MCF 10A (cell line): ENCODE data around the gene CYCS. TPM values are rescaled to one million over a fixed set of nuclear protein-coding genes. Genes with fewer than 3 reads are reported as not detected.

Source experiments
- BruUV-seq: library from RNA; stranded (reverse); fragments of 400-500 nt; replicated peaks from 2 replicates; lab custom pipeline; 2021; lab: Mats Ljungman, UMichigan
- CTCF ChIA-PET: fragments of 300-600 bp; sonication (Branson Sonifier 250); formaldehyde crosslinking; extraction: SDS; loops from one replicate; lab custom pipeline; 2021; ENCODE audit warnings: antibody characterized with exemption, inconsistent platforms; lab: Yijun Ruan, JAX
- POLR2A ChIA-PET: fragments of 300-600, 350-650 bp; sonication (Branson Sonifier 250); formaldehyde crosslinking; extraction: SDS; loops from one replicate; lab custom pipeline; 2020; ENCODE audit warnings: antibody characterized with exemption, inconsistent platforms; lab: Yijun Ruan, JAX
- DNase-seq: peaks from one replicate; pipeline ENCODE4 v3.0.0-alpha.2; 2018; ENCODE audit not compliant: unreplicated experiment
- H3K27ac Mint-ChIP-seq: one replicate; pipeline ENCODE4 v1.8.0; 2022; ENCODE audit warnings: mild to moderate bottlenecking, low read depth, mixed read lengths; ENCODE audit not compliant: unreplicated experiment
- H3K27me3 Mint-ChIP-seq: one replicate; pipeline ENCODE4 v1.8.0; 2022; ENCODE audit warnings: mixed read lengths; ENCODE audit not compliant: insufficient read depth, unreplicated experiment
- H3K36me3 Mint-ChIP-seq: one replicate; pipeline ENCODE4 v1.8.0; 2022; ENCODE audit warnings: mild to moderate bottlenecking, moderate library complexity, mixed read lengths; ENCODE audit not compliant: insufficient read depth, unreplicated experiment
- H3K4me1 Mint-ChIP-seq: one replicate; pipeline ENCODE4 v1.8.0; 2022; ENCODE audit warnings: mixed read lengths; ENCODE audit not compliant: insufficient read depth, unreplicated experiment
- H3K4me3 Mint-ChIP-seq: one replicate; pipeline ENCODE4 v1.8.0; 2022; ENCODE audit warnings: mild to moderate bottlenecking, moderate library complexity, mixed read lengths; ENCODE audit not compliant: unreplicated experiment
- H3K9me3 Mint-ChIP-seq: one replicate; pipeline ENCODE4 v1.8.0; 2022; ENCODE audit warnings: mixed read lengths; ENCODE audit not compliant: unreplicated experiment
- CTCF ChIP-seq: fragments of 200-600 bp; IDR thresholded peaks from one replicate; pipeline ENCODE4 v1.8.0; 2022; ENCODE audit warnings: antibody characterized with exemption, mild to moderate bottlenecking; ENCODE audit not compliant: unreplicated experiment
- intact Hi-C: fragments of 100-400 bp; cut with micrococcal nuclease; formaldehyde crosslinking; loops from 2 replicates; pipeline ENCODE4 v1.14.1; 2022
- total RNA-seq: library from RNA; stranded (reverse); gene quantifications from 2 replicates; pipeline ENCODE4 v1.2.3, GENCODE V29; 2022

Gene CYCS
- total RNA-seq, 1 experiment from 2014 or later: 368 TPM

- POLR2A ChIA-PET: interaction anchor here (0.9 kb wide), 1 partner anchor 46 kb away, joined by 3 read pairs; the partner anchor contains the start of gene CYCS
- Mint-ChIP-seq H3K9me3 (no peaks in the 10 kb centered on the region), H3K27me3 (no peaks in the 10 kb centered on the region), H3K27ac (no peak overlapping the region), H3K4me1 (no peaks in the 10 kb centered on the region), H3K4me3 (no peak overlapping the region), H3K36me3 (no peaks in the 10 kb centered on the region)
- TF ChIP-seq CTCF: no peak
- intact Hi-C loops: no loop called here
- DNase-seq: no peak
- CTCF ChIA-PET: interaction anchor here (0.6 to 1.1 kb wide), 3 partner anchors 9 to 1487 kb away, joined by 3 read pairs; a partner anchor contains a TSS
- no TSS peak for BruUV-seq
Measured at GRCh38 chr7:25171071-25171470, 46.0 kb upstream of the CYCS start.

- ChIA-PET CTCF (no interaction called here), POLR2A (no interaction called here)
- no peaks in the 10 kb centered on the region for H3K27me3 Mint-ChIP-seq
- BruUV-seq: no TSS peak
- H3K4me3 Mint-ChIP-seq: no peak overlapping the region
- H3K4me1 Mint-ChIP-seq: no peaks in the 10 kb centered on the region
- intact Hi-C loops: no loop called here
- no peak for DNase-seq
- H3K36me3 Mint-ChIP-seq: no peaks in the 10 kb centered on the region
- no peak for TF ChIP-seq CTCF
- H3K27ac Mint-ChIP-seq: no peak overlapping the region
- H3K9me3 Mint-ChIP-seq: no peaks in the 10 kb centered on the region
Measured at GRCh38 chr7:25169683-25170082, 44.6 kb upstream of the CYCS start.

GRCh38 chr7:25168145-25168544 is 43.1 kb upstream of the CYCS start:
- H3K27me3 Mint-ChIP-seq: no peaks in the 10 kb centered on the region
- BruUV-seq: no TSS peak
- intact Hi-C loops: no loop called here
- ChIA-PET CTCF (no interaction called here), POLR2A (no interaction called here)
- H3K27ac Mint-ChIP-seq: no peak overlapping the region
- H3K4me3 Mint-ChIP-seq: no peak overlapping the region
- H3K9me3 Mint-ChIP-seq: no peaks in the 10 kb centered on the region
- DNase-seq: no peak
- TF ChIP-seq CTCF: no peak
- no peaks in the 10 kb centered on the region for H3K4me1 Mint-ChIP-seq
- H3K36me3 Mint-ChIP-seq: no peaks in the 10 kb centered on the region

DNA sequence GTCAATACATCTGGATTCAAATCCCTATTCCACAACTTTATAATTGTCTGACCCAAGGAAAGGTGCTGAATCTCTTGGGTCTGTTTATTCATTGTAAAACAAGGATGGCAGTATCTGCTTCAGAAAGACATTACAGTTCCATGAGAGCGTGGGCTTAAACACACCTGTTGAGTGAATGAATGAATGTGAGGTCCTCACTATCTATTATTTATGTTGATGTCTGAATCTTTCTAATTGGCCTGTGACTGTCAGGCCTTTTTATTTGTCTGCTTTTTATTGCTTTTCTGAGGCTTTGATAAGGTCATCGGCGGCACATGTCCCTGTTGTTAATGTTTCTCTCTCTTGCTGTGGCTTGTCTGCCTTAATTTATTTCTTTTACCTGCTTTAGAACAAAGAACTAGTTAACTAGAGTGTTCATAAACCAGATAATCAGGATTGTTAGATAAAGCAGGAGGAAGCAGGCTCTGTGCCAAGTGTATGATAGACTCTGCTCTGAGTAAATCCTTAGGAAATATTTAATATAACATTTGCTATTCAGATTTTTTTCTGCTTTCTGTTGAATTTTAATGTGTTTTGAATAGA is 42.3 kb upstream of the CYCS start:
- ChIA-PET POLR2A (no interaction called here), CTCF (interaction anchor here (0.6 to 0.8 kb wide), 2 partner anchors 70 to 97 kb away, joined by 3 read pairs; no protein-coding TSS in a partner anchor)
- no TSS peak for BruUV-seq
- no peak overlapping the region for H3K27ac Mint-ChIP-seq
- no peak overlapping the region for H3K4me3 Mint-ChIP-seq
- H3K36me3 Mint-ChIP-seq: no peaks in the 10 kb centered on the region
- no peaks in the 10 kb centered on the region for H3K4me1 Mint-ChIP-seq
- no peak for DNase-seq
- TF ChIP-seq CTCF: no peak
- H3K9me3 Mint-ChIP-seq: no peaks in the 10 kb centered on the region
- no peaks in the 10 kb centered on the region for H3K27me3 Mint-ChIP-seq
- intact Hi-C loops: no loop called here
